ENCODE measurements around the gene CENPM.

The CENPM gene

GRCh38 chr22:41933411-41934177 lies 13.4 kb downstream of the CENPM start:
- in situ Hi-C loops (cut with MboI; ENCODE audit: low sequenced_read_pairs), result no loop called here

GRCh38 chr22:41932353-41932752 lies 14.6 kb downstream of the CENPM start:
- in situ Hi-C loops (cut with MboI; ENCODE audit: low sequenced_read_pairs), result no loop called here

DNA sequence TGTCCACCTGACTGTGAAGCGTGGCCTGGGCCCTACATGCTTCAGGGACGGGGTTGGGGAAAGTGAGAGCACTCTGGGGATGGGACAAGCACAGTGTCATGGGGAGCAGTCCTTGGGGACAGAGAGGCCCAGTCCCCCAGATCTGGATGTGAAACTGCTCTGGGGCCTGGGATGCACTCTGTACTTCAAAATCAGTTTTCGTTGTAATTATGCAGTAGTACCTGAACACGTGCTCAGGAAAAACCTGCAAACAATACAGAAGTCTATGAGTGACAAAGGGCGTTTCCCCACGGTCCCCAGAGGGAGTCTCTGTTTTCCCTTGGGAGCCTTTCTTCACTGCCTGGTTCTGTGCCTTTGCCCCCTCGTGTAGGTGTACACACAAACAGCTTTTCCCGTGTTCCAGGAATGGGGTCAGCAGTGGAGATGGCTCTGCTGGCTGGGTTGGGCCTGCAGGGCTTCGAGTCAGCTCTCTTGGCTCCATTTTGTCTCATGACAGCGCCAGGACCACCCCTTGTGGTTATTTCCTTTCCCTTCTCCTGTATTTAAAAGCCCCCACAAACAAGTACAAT lies 15.2 kb downstream of the CENPM start:
- in situ Hi-C loops (cut with MboI; ENCODE audit: low sequenced_read_pairs), result no loop called here

DNA sequence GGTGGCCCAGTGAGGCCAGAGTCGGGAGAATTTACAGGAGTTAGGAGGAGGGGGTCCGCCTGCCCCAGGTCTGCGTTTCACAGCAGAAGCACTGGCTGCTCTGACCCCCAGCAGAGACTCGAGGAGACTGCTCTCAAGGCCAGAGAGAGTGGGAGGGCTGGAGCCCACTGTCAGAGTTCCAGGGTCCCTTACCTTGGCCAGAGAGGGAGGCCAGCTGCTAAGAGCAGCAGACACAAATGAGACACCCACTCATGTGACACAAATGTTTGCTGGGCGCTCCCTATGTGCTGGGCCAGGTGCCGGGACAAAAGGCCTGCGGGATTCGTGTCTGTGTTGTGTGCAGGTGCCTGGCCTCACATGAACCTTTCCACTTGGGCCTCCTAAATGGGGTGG lies 17.5 kb downstream of the CENPM start:
- in situ Hi-C loops (cut with MboI; ENCODE audit: low sequenced_read_pairs), result no loop called here

DNA sequence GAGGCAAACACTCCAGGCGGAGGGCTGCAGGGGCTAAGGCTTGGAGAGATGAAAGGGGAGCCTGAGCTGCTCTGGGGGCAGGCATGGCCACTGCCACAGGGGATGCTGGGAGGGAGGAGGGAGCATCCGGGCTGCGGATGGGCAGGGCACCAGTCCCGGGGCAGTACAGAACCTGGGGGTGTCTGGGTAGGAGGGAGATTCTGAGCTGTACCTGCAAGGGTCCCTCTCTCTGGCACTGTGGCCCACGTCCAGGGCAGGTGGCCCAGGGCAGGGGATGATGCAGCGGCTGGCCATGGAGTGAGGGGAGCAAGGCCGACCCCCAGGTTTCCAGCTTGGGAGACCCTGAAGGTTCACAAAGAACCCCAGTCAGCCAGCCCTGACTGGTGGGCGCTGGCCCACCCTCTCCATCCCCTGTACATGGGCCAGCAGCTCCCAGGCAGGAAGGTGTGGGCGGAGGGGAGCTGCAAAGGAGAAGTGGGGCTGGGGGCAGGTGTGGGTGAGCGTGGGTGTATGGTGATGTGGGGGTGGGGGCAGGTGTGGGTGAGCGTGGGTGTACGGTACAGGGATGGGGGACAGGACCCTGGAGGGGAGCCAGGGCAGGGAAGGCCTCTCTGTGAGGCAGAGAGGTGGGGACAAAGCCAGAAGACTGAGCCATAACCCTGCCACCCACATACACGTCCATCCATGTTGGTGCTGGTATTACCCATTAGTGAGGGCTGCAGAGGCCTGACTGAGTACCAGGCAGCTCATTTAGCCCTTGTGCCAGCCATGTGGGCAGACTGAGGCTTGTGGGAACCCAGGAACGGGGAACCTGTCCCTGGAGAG lies 18.1 kb downstream of the CENPM start:
- in situ Hi-C loops (cut with MboI; ENCODE audit: low sequenced_read_pairs), result no loop called here

DNA sequence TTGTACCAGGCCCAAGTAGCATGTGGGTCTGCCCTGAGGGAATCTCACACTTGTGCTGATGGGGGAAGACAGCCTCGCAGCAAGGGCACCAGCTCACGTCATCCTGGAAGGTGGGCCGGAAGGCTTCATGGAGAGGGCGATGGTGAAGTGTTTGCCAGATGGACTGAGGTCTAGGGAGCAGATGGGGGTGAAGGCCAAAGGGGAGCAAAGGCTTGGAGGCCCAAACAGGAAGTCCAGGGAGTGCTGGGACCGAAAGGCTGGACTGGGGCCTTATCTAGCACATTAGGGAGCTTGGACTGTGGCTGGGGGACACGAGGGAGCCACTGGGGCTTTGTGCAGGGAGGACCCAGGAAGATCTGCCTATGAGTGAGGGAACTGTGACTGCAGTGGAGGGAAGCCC lies 19.1 kb downstream of the CENPM start:
- in situ Hi-C loops (cut with MboI; ENCODE audit: low sequenced_read_pairs), result no loop called here

- in situ Hi-C loops (cut with MboI; ENCODE audit: low sequenced_read_pairs), result no loop called here
These were observed 21.0 kb downstream of the CENPM start for GRCh38 chr22:41925783-41926460.

DNA sequence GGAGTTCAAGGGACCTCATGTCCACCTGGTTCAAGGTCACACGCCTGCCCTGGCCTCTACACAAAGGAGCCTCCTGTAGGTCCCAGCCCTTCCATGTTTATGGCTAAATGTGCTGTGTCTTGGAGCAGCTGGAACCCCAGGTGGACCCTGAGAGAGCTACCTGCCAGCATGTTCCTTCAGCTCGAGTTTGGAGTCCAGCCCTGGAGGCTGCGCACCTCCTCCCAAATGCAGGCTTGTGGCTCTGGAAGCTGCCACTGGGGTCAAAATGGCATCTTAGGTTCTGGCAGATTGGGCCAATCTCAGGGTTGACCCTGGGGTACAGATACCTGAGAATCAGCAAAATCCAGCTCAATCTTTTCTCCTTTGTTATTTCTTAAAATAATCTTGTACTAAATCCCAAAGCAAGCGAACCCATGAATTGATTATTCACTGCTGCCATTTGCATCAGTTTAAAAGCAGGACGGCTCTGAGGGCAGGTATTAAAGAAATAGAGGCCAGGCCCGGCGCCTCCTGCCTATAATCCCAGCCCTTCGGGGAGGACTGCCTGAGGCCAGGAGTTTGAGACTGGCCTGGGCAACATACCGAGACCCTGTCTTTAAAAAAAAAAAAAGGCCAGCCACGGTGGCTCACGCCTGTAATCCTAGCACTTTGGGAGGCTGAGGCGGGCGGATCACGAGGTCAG lies 23.2 kb downstream of the CENPM start:
- in situ Hi-C loops (cut with MboI; ENCODE audit: low sequenced_read_pairs), result no loop called here

DNA sequence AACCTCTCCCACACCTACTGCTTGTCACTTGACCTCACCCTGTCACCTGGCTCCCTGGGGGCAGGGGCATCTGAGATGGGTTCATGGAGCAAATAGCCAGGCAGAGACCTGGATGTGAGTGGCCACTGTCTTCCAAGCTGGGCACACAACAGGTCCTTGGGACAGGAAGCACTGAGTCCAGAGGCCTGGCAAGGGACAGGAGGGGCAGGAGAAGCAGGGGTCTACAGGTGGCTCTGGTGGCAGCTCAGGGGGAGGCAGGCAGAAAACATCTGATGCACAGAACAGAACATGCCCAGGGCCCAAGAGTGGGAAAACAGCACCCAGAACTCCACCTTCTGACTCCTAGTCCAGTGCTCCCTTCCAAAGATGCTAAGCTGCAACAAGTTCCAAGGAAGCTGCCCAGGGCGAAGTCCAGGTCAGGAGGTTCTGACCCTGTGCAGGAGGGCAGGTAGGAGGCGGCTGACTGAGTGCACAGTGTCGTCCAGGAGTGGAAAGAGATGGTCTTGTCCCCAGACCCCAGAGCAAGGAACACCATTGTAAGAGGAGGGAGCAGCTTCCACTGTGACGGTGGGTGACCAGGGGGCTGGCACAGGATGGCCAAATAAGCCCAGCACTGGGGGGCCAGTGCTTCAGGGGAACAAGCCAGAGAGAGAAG lies 23.9 kb downstream of the CENPM start:
- in situ Hi-C loops (cut with MboI; ENCODE audit: low sequenced_read_pairs), result no loop called here

DNA sequence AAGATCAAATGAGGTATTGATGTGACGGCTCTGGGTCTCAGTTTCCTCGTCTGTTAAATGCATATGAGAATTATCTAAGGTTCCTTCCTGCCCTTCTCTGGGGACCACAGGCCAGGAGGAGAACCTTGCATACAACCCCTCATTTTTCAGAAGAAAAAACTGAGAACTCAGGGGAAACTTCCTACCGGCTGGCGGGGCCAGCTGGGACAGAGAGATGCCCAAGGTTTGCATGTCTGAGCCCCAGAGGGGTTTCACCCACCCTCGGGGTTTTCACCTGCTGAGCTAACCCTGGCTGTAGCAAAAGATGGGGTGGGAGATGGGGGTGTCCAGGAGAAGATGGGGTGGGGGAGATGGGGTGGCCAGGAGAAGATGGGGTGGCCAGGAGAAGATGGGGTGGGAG lies 24.6 kb downstream of the CENPM start:
- in situ Hi-C loops (cut with MboI; ENCODE audit: low sequenced_read_pairs), result no loop called here

DNA sequence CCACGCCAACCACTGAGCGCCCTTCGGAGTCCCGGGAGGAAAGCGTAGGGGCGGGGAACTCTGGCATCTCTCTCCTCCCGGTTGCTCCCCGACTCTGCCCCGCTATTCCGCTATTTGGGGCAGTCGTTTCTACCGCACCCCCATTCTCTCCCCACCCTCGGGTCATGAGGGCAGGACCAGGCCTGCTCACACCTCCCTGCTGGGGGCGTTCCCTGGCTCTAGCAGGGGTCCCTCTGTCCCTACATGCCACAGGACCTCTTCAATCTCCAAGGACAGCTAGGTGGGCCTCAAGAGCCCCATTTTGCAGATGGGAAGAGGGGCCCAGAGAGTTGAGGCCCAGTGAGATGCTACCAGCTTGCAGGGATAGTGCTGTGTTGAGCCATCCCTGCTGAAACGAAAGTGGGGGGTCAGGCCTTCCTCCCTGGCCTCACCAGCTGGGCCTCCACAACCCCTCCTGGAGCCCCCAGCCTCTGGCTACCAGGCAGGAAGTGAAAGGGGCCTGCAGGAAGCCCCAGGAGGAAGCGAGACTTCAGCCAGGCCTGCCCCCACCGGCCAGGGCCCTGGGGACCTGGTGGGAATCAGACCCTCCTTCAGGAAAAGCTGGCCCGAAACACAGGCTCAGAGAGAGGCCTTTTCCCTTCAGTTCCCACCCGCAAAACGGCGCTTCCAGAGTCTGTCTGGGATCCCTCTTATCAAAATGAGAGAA lies 26.5 kb downstream of the CENPM start:
- in situ Hi-C loops (cut with MboI; ENCODE audit: low sequenced_read_pairs), result no loop called here

GRCh38 chr22:41919357-41920224 lies 27.4 kb downstream of the CENPM start:
- in situ Hi-C loops (cut with MboI; ENCODE audit: low sequenced_read_pairs), result no loop called here

DNA sequence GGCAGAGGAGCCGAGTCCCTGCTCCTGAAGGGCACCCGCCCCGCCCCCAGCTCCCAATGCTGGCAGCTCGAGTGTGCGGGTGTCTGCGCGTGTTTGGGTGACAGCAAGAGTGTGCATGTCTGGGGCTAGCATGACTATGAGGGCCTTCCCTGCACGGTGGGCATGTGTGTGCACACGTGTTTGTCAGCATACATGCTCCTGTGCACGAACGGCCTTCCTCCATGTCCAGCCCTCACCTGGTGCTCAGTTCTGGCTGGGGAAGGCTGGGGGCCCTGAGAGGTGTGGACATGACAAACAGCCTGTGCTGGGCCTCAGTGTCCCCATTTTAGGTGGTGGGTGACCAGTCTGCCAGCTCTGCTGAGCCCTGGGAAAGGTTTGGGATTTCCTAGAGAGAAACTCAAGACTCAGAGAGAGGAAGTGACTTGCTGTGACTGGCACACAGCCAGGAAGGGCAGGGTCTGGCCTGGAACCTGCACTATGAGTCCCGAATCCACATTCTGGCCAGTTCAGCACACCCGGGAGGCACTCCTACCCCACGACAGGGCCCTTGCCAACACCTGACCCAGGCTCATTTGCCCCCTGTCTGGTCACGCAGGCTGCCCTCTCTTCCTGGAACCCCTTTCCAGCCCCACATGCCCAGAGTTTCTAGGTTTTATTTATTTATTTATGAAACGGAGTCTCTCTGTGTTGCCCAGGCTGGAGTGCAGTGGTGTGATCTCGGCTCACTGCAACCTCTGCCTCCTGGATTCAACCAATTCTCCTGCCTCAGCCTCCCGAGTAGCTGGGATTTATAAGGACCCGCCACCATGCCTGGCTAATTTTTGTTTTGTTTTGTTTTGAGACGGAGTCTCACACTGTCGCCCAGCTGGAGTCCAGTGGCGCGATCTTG lies 28.8 kb downstream of the CENPM start:
- in situ Hi-C loops (cut with MboI; ENCODE audit: low sequenced_read_pairs), result no loop called here

- in situ Hi-C loops (cut with MboI; ENCODE audit: low sequenced_read_pairs), result no loop called here
These were observed 29.5 kb downstream of the CENPM start for GRCh38 chr22:41917375-41917902.

DNA sequence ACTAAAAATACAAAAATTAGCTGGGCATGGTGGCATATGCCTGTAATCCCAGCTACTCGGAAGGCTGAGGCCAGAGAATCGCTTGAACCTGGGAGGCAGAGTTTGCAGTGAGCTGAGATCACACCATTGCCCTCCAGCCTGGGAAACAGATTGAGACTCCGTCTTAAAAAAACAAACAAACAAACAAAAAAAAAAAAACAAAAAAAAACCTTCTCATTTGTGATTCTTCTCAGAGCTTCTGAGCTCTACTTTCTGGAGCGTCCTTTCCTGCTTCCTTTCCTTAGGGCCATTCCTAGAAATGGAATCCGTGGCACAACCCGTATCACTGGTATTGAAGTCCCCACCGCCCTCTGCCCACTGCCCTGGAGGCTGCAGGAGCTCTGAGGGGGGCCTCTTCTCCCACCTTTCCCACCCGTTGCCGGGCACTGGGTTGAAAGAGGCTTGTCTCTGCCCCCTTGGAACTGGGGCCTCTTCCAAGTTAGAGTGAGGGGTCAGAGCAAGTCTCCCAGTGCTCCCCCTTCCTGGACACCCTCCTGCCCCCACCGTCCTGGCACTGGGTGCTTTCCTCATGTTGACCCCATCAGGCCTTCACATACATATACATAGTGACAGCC lies 30.1 kb downstream of the CENPM start:
- in situ Hi-C loops (cut with MboI; ENCODE audit: low sequenced_read_pairs), result no loop called here

DNA sequence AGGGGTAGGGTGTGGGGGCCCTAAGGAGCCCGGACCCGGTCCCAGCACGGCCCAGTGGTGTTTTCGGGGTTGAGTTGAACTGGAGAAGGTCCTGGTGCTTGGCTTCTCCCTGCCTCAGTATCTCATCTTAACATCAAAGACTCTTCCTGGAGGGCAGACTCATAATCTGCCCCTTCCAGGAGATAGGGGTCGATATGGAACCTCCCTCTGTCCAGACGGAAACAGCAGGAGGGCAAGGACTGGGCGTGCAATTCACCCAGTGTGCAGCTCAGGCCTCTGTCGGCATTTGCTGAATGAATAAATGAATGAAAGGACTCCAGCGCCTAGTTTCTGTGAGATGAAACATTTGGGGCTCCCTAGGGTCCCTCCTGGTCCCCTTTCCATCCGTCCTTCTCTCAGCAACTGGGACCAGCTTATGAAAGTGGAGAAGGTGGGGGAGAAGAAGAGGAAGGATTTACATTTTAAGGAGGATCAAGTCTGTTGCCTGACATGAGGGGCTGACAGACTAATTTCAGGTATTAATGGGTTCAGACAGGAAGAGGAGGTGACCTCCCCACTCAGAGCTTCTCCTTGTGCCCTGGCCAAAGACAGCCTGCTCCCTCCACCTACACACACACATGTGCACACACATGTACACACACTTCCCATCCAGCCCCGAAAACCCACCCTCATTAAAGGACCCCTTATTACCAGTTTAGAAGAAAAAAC lies 31.0 kb downstream of the CENPM start:
- in situ Hi-C loops (cut with MboI; ENCODE audit: low sequenced_read_pairs), result no loop called here

Data from hTERT RPE-1 (cell line).